ENCODE data around the gene ANGEL1. TPM values are rescaled to one million over a fixed set of nuclear protein-coding genes. Genes with fewer than 3 reads are reported as not detected.

ANGEL1 gene
- total RNA-seq, 1 experiment from 2014 or later: 19.1 TPM

- CTCF ChIA-PET: no interaction called here
- DNase-seq (ENCODE audit: low read depth, low spot score) (no peak), ATAC-seq (no peak)
- Histone ChIP-seq H3K36me3 (ENCODE audit: control insufficient read depth, insufficient read depth, low read length) (no peaks in the 10 kb centered on the region), H3K4me3 (ENCODE audit: low read depth in 2 of 2, low read length in 2 of 2) (no peak overlapping the region), H3K27ac (ENCODE audit: low read length) (no peak overlapping the region), H3K27me3 (ENCODE audit: control insufficient read depth, insufficient read depth, low read length) (no peaks in the 10 kb centered on the region), H3K9me3 (ENCODE audit: control insufficient read depth, insufficient read depth, low read depth, low read length) (no peaks in the 10 kb centered on the region), H3K4me1 (ENCODE audit: control insufficient read depth, insufficient read depth, low read length) (no peaks in the 10 kb centered on the region)
- POLR2A ChIA-PET: interaction anchor here (0.6 kb wide), 1 partner anchor 480 kb away, joined by 3 read pairs; no protein-coding TSS in a partner anchor
- BruUV-seq (replicated peaks): no TSS peak
- TF ChIP-seq POLR2AphosphoS5 (IDR thresholded peaks at IDR 0.05; ENCODE audit: low read depth, low read length) (no peak), REST (IDR thresholded peaks at IDR 0.05; ENCODE audit: insufficient read depth in 1 of 2, low read depth in 2 of 2, low read length in 1 of 2) (no peak), TCF7L2 (IDR thresholded peaks at IDR 0.05; ENCODE audit: low read depth, low read length) (no peak), SIN3A (IDR thresholded peaks at IDR 0.05; ENCODE audit: borderline replicate concordance, insufficient read depth, low read depth, low read length) (no peak)
- TF ChIP-seq, protein P1, sequence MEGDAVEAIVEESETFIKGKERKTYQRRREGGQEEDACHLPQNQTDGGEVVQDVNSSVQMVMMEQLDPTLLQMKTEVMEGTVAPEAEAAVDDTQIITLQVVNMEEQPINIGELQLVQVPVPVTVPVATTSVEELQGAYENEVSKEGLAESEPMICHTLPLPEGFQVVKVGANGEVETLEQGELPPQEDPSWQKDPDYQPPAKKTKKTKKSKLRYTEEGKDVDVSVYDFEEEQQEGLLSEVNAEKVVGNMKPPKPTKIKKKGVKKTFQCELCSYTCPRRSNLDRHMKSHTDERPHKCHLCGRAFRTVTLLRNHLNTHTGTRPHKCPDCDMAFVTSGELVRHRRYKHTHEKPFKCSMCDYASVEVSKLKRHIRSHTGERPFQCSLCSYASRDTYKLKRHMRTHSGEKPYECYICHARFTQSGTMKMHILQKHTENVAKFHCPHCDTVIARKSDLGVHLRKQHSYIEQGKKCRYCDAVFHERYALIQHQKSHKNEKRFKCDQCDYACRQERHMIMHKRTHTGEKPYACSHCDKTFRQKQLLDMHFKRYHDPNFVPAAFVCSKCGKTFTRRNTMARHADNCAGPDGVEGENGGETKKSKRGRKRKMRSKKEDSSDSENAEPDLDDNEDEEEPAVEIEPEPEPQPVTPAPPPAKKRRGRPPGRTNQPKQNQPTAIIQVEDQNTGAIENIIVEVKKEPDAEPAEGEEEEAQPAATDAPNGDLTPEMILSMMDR (IDR thresholded peaks at IDR 0.05): no peak
- intact Hi-C loops (cut with micrococcal nuclease; ENCODE audit: unreplicated experiment): no loop called here
- in situ Hi-C loops (cut with HindIII; ENCODE audit: low pct_unique_long_range_greater_than_20kb, low sequenced_read_pairs): no loop called here
These were observed 33.2 kb downstream of the ANGEL1 start for GRCh38 chr14:76779221-76780057.

DNA sequence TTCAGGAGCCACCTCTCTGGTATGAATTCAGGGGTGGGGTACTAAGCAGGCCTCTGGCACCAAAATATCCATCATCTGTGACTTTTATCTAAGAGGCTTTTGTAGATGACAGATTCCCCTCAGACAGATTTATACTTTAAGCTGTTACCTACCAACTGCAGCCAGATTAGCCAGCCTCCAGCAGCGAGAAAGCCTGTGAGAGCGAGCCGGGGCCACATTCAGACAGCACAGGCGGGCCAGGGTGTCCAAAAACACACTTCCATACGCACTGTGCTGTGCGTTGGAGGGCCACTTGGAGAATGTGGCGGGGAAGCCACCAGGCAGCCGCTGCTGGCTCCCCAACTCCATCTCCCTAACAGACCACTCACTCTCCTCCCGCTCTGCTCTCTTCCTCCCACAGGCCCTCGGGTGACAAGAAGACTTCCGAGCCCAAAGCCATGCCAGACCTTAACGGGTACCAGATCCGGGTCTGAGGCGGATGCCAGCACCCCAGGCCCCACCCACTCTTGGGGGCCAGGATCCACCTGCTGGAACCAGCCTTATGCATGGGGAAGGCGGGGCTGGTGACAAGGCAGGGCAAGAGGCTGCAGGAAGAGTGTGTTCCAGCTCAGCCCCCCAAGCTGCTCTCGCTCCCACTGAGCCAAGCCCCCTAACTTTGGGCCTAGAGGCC, 34.0 kb downstream of the ANGEL1 start:
- Histone ChIP-seq H3K36me3 (ENCODE audit: control insufficient read depth, insufficient read depth, low read length) (no peaks in the 10 kb centered on the region), H3K9me3 (ENCODE audit: control insufficient read depth, insufficient read depth, low read depth, low read length) (no peaks in the 10 kb centered on the region), H3K4me1 (ENCODE audit: control insufficient read depth, insufficient read depth, low read length) (no peaks in the 10 kb centered on the region), H3K27ac (ENCODE audit: low read length) (no peak overlapping the region), H3K4me3 (ENCODE audit: low read depth in 2 of 2, low read length in 2 of 2) (no peak overlapping the region), H3K27me3 (ENCODE audit: control insufficient read depth, insufficient read depth, low read length) (no peaks in the 10 kb centered on the region)
- CTCF ChIA-PET: no interaction called here
- POLR2A ChIA-PET: interaction anchor here (0.6 kb wide), 1 partner anchor 479 kb away, joined by 3 read pairs; no protein-coding TSS in a partner anchor
- in situ Hi-C loops (cut with HindIII; ENCODE audit: low pct_unique_long_range_greater_than_20kb, low sequenced_read_pairs) (no loop called here), intact Hi-C loops (cut with micrococcal nuclease; ENCODE audit: unreplicated experiment) (no loop called here)
- TF ChIP-seq REST (IDR thresholded peaks at IDR 0.05; ENCODE audit: insufficient read depth in 1 of 2, low read depth in 2 of 2, low read length in 1 of 2) (no peak), TCF7L2 (IDR thresholded peaks at IDR 0.05; ENCODE audit: low read depth, low read length) (no peak), SIN3A (IDR thresholded peaks at IDR 0.05; ENCODE audit: borderline replicate concordance, insufficient read depth, low read depth, low read length) (no peak), POLR2AphosphoS5 (IDR thresholded peaks at IDR 0.05; ENCODE audit: low read depth, low read length) (no peak)
- TF ChIP-seq, protein P1 (IDR thresholded peaks at IDR 0.05): no peak
- ATAC-seq: no peak
- DNase-seq (ENCODE audit: low read depth, low spot score): no peak
- BruUV-seq (replicated peaks): no TSS peak

All from Panc1 (cell line).